HG03175 (cell line): ENCODE results near the gene ABCA8.
"Not testable (repeated sequence)": the region's sequence is repeated elsewhere in the genome, so short reads cannot be mapped to it uniquely, and the experiment has no call there.

Source experiments
- ATAC-seq: cut with Tn5 transposase; IDR thresholded peaks from one replicate; pipeline ENCODE4 v1.9.1; 2021; ENCODE audit warnings: mild to moderate bottlenecking, moderate library complexity; ENCODE audit not compliant: unreplicated experiment

ABCA8 gene

GRCh38 chr17:68830313-68830712 is 124.9 kb downstream of the ABCA8 start:
- no peak for ATAC-seq

- no peak for ATAC-seq
Measured at GRCh38 chr17:68829211-68829610, 126.0 kb downstream of the ABCA8 start.

GRCh38 chr17:68824707-68825106 is 130.5 kb downstream of the ABCA8 start:
- no peak for ATAC-seq

GRCh38 chr17:68824185-68824584 is 131.0 kb downstream of the ABCA8 start:
- not testable (repeated sequence) for ATAC-seq

- ATAC-seq: no peak
Measured at GRCh38 chr17:68822719-68823289, 132.4 kb downstream of the ABCA8 start.

- ATAC-seq: no peak
Measured at GRCh38 chr17:68821860-68822696, 133.1 kb downstream of the ABCA8 start.

GRCh38 chr17:68820825-68821481 is 134.2 kb downstream of the ABCA8 start:
- ATAC-seq: no peak

- ATAC-seq: no peak
Measured at GRCh38 chr17:68820476-68820824, 134.7 kb downstream of the ABCA8 start.

- no peak for ATAC-seq
Measured at GRCh38 chr17:68819465-68819864, 135.7 kb downstream of the ABCA8 start.
